ENCODE measurements around the gene SWAP70.

DNA sequence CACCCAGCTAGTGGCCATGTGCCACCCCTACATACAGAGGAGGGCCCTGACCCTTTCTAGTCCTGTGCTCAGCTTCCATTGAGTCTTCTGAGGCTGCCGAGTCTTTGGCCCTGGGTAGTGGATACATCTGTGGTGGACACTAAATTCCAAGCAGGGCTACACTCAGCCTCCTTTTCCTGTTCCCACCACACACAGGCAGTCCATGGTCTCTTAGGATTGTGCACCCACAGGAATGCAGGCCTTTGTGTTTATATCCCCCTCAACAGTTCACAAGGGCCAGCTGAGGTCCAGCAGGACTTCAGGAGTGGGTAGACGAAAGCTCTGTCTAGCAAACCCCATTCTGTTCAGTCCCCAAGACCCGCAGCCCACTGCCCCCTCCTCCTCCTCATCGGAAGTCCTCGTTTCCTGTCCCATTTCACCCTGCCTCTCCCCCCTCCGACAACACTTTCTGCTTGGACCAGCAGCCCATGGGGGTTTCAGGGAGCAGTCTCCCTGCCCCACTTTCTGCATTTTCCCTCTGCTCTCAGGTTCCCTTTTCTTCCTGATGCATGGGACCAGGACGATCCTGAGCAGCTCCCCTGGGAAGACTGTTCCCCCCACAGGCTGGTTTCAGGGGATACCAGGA, 91.8 kb downstream of the SWAP70 start:
- TF ChIP-seq, protein P1, sequence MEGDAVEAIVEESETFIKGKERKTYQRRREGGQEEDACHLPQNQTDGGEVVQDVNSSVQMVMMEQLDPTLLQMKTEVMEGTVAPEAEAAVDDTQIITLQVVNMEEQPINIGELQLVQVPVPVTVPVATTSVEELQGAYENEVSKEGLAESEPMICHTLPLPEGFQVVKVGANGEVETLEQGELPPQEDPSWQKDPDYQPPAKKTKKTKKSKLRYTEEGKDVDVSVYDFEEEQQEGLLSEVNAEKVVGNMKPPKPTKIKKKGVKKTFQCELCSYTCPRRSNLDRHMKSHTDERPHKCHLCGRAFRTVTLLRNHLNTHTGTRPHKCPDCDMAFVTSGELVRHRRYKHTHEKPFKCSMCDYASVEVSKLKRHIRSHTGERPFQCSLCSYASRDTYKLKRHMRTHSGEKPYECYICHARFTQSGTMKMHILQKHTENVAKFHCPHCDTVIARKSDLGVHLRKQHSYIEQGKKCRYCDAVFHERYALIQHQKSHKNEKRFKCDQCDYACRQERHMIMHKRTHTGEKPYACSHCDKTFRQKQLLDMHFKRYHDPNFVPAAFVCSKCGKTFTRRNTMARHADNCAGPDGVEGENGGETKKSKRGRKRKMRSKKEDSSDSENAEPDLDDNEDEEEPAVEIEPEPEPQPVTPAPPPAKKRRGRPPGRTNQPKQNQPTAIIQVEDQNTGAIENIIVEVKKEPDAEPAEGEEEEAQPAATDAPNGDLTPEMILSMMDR (IDR thresholded peaks at IDR 0.05; ENCODE audit: insufficient read depth, low read length, poor library complexity, severe bottlenecking): no peak
- no peak for TF ChIP-seq EZH2phosphoT487 (conservative IDR thresholded peaks at IDR 0.05; ENCODE audit: low read length)
